ENCODE results near the gene HIVEP3.

Gene HIVEP3

DNA sequence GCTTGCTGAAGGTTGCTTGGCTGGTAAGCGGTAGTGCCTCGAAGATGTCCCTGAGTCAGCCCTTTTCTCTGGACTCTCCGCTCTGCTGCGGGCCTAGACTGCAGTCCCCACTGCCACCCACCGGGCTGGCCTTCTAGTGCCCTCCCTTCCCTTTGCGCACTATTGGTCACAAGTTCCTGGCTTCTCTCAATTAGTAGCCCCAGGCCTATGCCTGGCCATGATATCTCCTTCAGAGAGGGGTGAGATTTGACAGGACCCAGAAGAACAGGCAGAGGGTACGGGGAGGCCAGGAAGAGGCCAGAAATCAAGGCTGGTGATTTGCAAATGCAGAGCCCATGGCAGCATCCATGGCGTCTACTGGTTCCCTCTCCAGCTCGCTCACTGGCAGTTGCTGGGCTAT, 207.7 kb downstream of the HIVEP3 start:
- H3K27me3 ChIP-seq (replicated peaks; ENCODE audit: insufficient read depth, low read length), result no peaks in the 10 kb centered on the region
- no peak overlapping the region for H3K9ac ChIP-seq (ENCODE audit: low read length)
- H3K4me2 ChIP-seq (ENCODE audit: low read depth, low read length), result no peak overlapping the region
- H3F3A ChIP-seq (ENCODE audit: insufficient read depth, low read length), result no peaks in the 10 kb centered on the region
- H4K20me1 ChIP-seq (ENCODE audit: insufficient read depth, low read length), result no peaks in the 10 kb centered on the region
- H3K9me3 ChIP-seq (replicated peaks; ENCODE audit: insufficient read depth, low read length), result no peaks in the 10 kb centered on the region
- no peaks in the 10 kb centered on the region for H3K36me3 ChIP-seq (replicated peaks; ENCODE audit: insufficient read depth, low read length)
- H3K4me1 ChIP-seq (ENCODE audit: low read length), result no peaks in the 10 kb centered on the region
- no peaks in the 10 kb centered on the region for H3K9me2 ChIP-seq (replicated peaks; ENCODE audit: insufficient read depth, low read length)
- TF ChIP-seq EZH2 (optimal IDR thresholded peaks at IDR 0.05; ENCODE audit: low read depth, low read length) (no peak), EZH2phosphoT487 (IDR thresholded peaks at IDR 0.05; ENCODE audit: low read length) (no peak)
- TF ChIP-seq, protein P1, sequence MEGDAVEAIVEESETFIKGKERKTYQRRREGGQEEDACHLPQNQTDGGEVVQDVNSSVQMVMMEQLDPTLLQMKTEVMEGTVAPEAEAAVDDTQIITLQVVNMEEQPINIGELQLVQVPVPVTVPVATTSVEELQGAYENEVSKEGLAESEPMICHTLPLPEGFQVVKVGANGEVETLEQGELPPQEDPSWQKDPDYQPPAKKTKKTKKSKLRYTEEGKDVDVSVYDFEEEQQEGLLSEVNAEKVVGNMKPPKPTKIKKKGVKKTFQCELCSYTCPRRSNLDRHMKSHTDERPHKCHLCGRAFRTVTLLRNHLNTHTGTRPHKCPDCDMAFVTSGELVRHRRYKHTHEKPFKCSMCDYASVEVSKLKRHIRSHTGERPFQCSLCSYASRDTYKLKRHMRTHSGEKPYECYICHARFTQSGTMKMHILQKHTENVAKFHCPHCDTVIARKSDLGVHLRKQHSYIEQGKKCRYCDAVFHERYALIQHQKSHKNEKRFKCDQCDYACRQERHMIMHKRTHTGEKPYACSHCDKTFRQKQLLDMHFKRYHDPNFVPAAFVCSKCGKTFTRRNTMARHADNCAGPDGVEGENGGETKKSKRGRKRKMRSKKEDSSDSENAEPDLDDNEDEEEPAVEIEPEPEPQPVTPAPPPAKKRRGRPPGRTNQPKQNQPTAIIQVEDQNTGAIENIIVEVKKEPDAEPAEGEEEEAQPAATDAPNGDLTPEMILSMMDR (IDR thresholded peaks at IDR 0.05; ENCODE audit: low read length), result no peak
- H3K27ac ChIP-seq (ENCODE audit: low read length), result no peak overlapping the region
- no peak for DNase-seq
- no peak overlapping the region for H2AFZ ChIP-seq (ENCODE audit: low read length)
- no peaks in the 10 kb centered on the region for H3K79me2 ChIP-seq (ENCODE audit: low read length)
- no peak overlapping the region for H3K4me3 ChIP-seq (ENCODE audit: low read length)

DNA sequence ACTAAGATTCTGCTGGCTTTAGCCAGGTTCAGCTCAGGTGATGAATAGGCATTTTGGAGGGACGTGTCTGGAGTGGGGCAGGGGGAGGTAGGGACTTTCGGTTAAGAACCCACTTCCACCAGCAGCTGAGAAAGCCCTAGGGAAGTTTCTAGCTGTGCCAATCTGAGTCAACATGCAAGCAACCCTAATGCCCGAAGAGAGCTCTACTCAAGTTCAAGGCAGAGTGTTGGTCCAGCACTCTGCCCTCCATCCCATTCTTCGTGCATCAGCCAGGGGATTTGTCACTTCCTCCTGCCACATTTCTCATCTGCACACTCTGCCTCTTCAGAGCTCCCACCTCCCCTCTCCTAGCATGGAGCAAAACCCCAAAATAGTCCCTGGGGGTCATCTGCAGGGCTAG, 208.8 kb downstream of the HIVEP3 start:
- Histone ChIP-seq H3K9me3 (replicated peaks; ENCODE audit: insufficient read depth, low read length) (no peaks in the 10 kb centered on the region), H3K36me3 (replicated peaks; ENCODE audit: insufficient read depth, low read length) (no peaks in the 10 kb centered on the region), H3K79me2 (ENCODE audit: low read length) (no peaks in the 10 kb centered on the region), H3K4me1 (ENCODE audit: low read length) (no peaks in the 10 kb centered on the region), H4K20me1 (ENCODE audit: insufficient read depth, low read length) (no peaks in the 10 kb centered on the region), H2AFZ (ENCODE audit: low read length) (no peak overlapping the region), H3F3A (ENCODE audit: insufficient read depth, low read length) (no peaks in the 10 kb centered on the region), H3K27me3 (replicated peaks; ENCODE audit: insufficient read depth, low read length) (no peaks in the 10 kb centered on the region), H3K9me2 (replicated peaks; ENCODE audit: insufficient read depth, low read length) (no peaks in the 10 kb centered on the region), H3K4me2 (ENCODE audit: low read depth, low read length) (no peak overlapping the region), H3K9ac (ENCODE audit: low read length) (no peak overlapping the region), H3K4me3 (ENCODE audit: low read length) (no peak overlapping the region), H3K27ac (ENCODE audit: low read length) (no peak overlapping the region)
- TF ChIP-seq, protein P1 (IDR thresholded peaks at IDR 0.05; ENCODE audit: low read length), result no peak
- no peak for TF ChIP-seq EZH2 (optimal IDR thresholded peaks at IDR 0.05; ENCODE audit: low read depth, low read length)
- no peak for TF ChIP-seq EZH2phosphoT487 (IDR thresholded peaks at IDR 0.05; ENCODE audit: low read length)
- DNase-seq, result no peak

GRCh38 chr1:41709331-41709730, 209.4 kb downstream of the HIVEP3 start:
- Histone ChIP-seq H3K9me3 (replicated peaks; ENCODE audit: insufficient read depth, low read length) (no peaks in the 10 kb centered on the region), H3K4me1 (ENCODE audit: low read length) (no peaks in the 10 kb centered on the region), H4K20me1 (ENCODE audit: insufficient read depth, low read length) (no peaks in the 10 kb centered on the region), H3K4me3 (ENCODE audit: low read length) (no peak overlapping the region), H3K9ac (ENCODE audit: low read length) (no peak overlapping the region), H3K27me3 (replicated peaks; ENCODE audit: insufficient read depth, low read length) (no peaks in the 10 kb centered on the region), H3K9me2 (replicated peaks; ENCODE audit: insufficient read depth, low read length) (no peaks in the 10 kb centered on the region), H3K4me2 (ENCODE audit: low read depth, low read length) (no peak overlapping the region), H3F3A (ENCODE audit: insufficient read depth, low read length) (no peaks in the 10 kb centered on the region), H3K27ac (ENCODE audit: low read length) (no peak overlapping the region), H3K36me3 (replicated peaks; ENCODE audit: insufficient read depth, low read length) (no peaks in the 10 kb centered on the region), H3K79me2 (ENCODE audit: low read length) (no peaks in the 10 kb centered on the region), H2AFZ (ENCODE audit: low read length) (no peak overlapping the region)
- TF ChIP-seq, protein P1 (IDR thresholded peaks at IDR 0.05; ENCODE audit: low read length), result no peak
- no peak for TF ChIP-seq EZH2 (optimal IDR thresholded peaks at IDR 0.05; ENCODE audit: low read depth, low read length)
- no peak for TF ChIP-seq EZH2phosphoT487 (IDR thresholded peaks at IDR 0.05; ENCODE audit: low read length)
- no peak for DNase-seq
